ENCODE measurements around the gene AGRN.
"Not testable (repeated sequence)": the region's sequence is repeated elsewhere in the genome, so short reads cannot be mapped to it uniquely, and the experiment has no call there.

Gene AGRN

GRCh38 chr1:1065265-1065939, 45.5 kb downstream of the AGRN start:
- peak overlapping the region; percentile 18 for H3K27ac Mint-ChIP-seq
- H3K4me3 Mint-ChIP-seq, result peak overlapping the region; percentile 49

DNA sequence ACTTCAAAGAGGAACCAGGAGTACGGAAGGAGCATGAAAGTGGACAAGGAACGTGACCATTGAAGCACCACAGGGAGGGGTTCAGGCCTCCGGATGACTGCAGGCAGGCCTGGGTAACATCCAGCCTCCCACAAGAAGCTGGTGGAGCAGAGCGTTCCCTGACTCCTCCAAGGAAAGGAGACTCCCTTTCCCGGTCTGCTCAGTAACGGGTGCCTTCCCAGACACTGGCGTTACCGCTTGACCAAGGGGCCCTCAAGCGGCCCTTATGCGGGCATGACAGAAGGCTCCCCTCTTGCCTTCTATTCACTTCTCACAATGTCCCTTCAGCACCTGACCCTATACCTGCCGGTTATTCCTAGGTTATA, 46.0 kb downstream of the AGRN start:
- not testable (repeated sequence) for H3K9me3 Mint-ChIP-seq; DNase-seq (ENCODE audit: low spot score in 2 of 2); ATAC-seq
- peaks cover 53% of the 10 kb centered on the region for H3K36me3 Mint-ChIP-seq
- H3K27ac Mint-ChIP-seq, result peak overlapping the region; percentile 18
- H3K4me1 Mint-ChIP-seq, result peaks cover 43% of the 10 kb centered on the region
- H3K4me3 Mint-ChIP-seq, result peak overlapping the region; percentile 49

More at GRCh38 chr1:1065265-1065939, 45.5 kb downstream of the AGRN start:
- ATAC-seq (no peak), DNase-seq (ENCODE audit: low spot score in 2 of 2) (no peak)
- Mint-ChIP-seq H3K36me3 (peaks cover 58% of the 10 kb centered on the region), H3K4me1 (peaks cover 46% of the 10 kb centered on the region), H3K9me3 (no peaks in the 10 kb centered on the region)

GRCh38 chr1:1066403-1067283, 46.7 kb downstream of the AGRN start:
- H3K9me3 Mint-ChIP-seq, result no peaks in the 10 kb centered on the region
- H3K27ac Mint-ChIP-seq, result no peak overlapping the region
- DNase-seq (ENCODE audit: low spot score in 2 of 2) (no peak), ATAC-seq (no peak)
- H3K36me3 Mint-ChIP-seq, result peaks cover 46% of the 10 kb centered on the region
- H3K4me1 Mint-ChIP-seq, result peaks cover 43% of the 10 kb centered on the region
- H3K4me3 Mint-ChIP-seq, result no peak overlapping the region

- Mint-ChIP-seq H3K4me3 (no peak overlapping the region), H3K4me1 (peaks cover 43% of the 10 kb centered on the region), H3K27ac (no peak overlapping the region), H3K36me3 (peaks cover 43% of the 10 kb centered on the region), H3K9me3 (no peaks in the 10 kb centered on the region)
- no peak for DNase-seq (ENCODE audit: low spot score in 2 of 2)
- no peak for ATAC-seq
Observed at GRCh38 chr1:1067284-1067859, 47.5 kb downstream of the AGRN start.

DNA sequence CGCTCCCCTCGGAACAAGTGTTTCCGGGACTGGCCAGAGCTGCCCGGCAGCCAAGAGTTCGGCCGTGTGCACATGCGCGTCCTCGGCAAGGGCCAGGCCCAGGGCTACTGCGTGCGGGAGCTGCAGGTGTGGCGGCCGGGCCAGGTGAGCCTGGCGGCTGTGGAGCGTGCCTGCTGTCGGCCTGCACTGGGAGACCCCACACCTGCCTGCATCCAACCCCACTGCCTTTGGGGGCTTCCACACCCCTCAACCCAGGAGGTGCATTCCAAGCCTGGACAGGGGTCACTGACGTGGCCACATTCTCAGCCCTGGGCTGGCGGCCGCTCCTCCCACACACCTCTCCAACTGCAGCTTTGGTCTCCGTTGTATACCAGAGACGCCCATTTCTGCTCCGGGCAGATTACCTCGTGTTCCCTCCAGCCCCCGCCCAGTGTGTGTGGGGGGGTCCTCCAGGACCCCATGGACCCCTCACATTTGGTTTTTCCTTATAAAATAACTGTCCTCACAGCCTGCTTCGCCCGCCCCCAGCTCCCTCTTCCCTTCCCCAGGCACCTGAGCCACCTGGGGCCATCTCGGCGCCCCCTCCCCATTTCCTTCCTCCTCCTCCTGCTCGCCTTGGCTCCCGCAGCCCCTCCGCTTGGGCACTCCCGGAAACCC, 48.1 kb downstream of the AGRN start:
- Mint-ChIP-seq H3K4me1 (peaks cover 37% of the 10 kb centered on the region), H3K36me3 (peaks cover 38% of the 10 kb centered on the region)
- ATAC-seq, result no peak

DNA sequence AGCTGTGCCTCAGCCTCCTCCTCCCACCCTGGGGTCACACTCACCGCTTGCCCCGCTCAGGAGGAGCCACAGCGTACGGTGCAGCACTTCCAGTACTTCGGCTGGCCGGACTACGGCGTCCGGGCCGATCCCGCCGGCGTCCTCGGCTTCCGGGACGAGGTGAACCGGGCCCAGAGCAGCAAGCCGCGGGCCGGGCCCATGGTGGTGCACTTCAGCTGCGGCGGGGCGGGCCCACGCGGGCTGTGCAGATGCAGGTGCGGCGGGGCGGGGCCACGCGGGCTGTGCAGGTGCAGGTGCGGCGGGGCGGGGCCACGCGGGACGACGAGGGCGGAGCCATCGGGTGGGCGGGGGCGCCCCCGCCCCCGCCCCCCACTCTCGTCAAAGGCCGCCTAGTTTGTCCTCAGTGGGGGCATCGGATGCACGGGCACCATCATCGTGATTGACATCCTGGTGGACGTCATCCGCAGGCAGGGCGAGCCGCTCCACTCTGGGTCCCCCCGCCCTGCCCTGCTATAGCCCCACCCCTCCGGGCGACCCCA, 48.7 kb downstream of the AGRN start:
- peaks cover 34% of the 10 kb centered on the region for H3K36me3 Mint-ChIP-seq
- DNase-seq (ENCODE audit: low spot score in 2 of 2), result no peak
- peak overlapping the region; percentile 5 for H3K27ac Mint-ChIP-seq
- peaks cover 35% of the 10 kb centered on the region for H3K4me1 Mint-ChIP-seq
- ATAC-seq, result peak; percentile 2
- peak overlapping the region; percentile 63 for H3K4me3 Mint-ChIP-seq
- no peaks in the 10 kb centered on the region for H3K9me3 Mint-ChIP-seq

More for the DNA sequence above, 48.1 kb downstream of the AGRN start:
- Mint-ChIP-seq H3K4me3 (peak overlapping the region; percentile 63), H3K9me3 (no peaks in the 10 kb centered on the region), H3K27ac (peak overlapping the region; percentile 5)
- DNase-seq (ENCODE audit: low spot score in 2 of 2), result no peak

GRCh38 chr1:1069056-1069710, 49.3 kb downstream of the AGRN start:
- peak; percentile 97 to 98 for DNase-seq (ENCODE audit: low spot score in 2 of 2)
- peaks cover 32% of the 10 kb centered on the region for H3K4me1 Mint-ChIP-seq
- H3K4me3 Mint-ChIP-seq, result peak overlapping the region; percentile 63
- peaks cover 30% of the 10 kb centered on the region for H3K36me3 Mint-ChIP-seq
- no peak overlapping the region for H3K27ac Mint-ChIP-seq
- no peaks in the 10 kb centered on the region for H3K9me3 Mint-ChIP-seq
- peak; percentile 36 for ATAC-seq

DNA sequence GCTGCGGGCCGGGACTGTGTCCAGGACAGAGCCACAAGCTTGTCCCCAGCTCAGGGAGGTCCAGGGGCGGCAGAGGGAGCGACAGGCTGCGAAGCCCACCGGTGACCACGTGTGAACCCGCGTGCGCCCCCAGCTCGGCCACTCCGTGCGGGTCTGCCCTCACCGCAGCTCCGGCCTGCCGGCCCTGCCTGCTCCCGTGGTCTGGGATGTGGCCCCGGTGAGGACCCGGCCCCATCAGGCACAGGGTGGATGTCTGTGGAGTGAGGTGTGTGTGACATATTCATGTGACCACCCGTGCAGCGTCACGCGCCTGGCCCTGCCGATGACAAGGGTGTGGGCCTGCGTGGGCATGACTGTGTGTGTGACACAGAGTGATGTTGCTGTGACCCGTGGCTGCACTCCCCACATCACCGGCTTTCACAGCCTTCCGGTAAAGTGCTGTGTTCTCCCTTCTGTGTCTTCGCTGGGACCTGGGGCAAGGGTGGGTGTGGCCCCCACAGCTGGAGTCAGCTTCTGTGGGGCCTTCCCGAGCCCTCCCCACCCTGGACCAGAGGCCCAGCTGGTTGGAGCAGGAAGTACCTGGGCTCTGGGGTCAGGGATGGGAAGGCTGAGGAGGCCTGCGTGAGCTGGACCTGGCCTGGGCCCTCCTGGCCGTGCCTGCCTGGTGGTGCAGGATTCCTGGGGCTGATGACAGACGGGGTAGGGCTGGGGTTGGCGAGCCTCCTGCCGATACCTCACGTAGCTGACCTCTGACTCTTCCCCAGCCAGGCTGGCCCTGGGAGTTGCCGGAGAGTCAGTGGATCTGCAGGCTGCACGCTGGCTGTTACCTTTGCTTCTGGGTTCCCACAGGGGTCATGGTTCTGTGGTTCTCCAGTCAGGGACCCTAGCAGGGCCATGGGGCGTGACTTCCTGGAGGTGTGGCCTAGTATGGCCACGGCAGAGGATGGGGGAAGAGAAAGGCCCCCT, 50.1 kb downstream of the AGRN start:
- Mint-ChIP-seq H3K4me3 (peak overlapping the region; percentile 63), H3K36me3 (peaks cover 30% of the 10 kb centered on the region), H3K9me3 (no peaks in the 10 kb centered on the region), H3K27ac (peak overlapping the region; percentile 54), H3K4me1 (peaks cover 33% of the 10 kb centered on the region)
- ATAC-seq, result peak; percentile 63
- DNase-seq (ENCODE audit: low spot score in 2 of 2), result no peak

DNA sequence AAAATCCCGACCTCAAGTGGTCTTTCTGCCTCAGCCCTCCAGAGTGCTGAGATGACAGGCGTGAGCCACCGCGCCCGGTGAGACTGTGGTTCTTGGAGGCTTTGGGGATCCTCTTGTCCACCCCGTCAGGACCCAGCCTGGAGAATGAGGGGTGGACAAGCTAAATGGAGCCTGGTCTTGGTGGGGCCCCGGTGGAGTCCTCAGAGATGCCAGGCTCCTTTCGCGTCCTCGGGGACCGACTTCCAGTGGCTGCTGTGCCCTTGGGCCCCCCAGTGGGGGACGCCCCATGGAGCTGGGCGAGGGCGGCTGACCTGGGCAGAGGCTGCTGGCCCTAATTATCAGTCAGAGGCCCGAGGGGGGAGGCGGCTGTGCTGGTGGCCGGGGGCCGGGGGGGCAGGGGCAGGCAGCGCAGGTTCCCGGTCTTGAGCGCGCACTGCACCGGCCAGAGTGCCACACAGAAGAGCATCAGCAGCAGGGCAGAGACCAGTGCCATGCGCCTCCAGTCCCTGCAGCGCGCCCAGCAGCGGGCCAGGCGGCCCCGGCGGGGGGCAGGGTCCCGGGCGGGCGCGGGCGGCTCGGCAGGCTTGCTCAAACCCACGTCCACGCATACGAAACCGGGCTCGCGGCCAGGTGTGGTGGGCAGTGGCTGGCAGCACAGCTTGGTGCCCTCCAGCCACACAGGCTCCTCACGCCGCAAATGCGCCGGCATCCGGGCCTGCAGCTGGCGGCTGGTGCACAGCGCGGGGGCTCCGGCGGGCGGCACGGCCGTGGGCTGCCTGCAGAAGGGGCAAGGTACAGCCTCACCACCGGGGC, 51.8 kb downstream of the AGRN start:
- Mint-ChIP-seq H3K4me3 (no peak overlapping the region), H3K9me3 (no peaks in the 10 kb centered on the region), H3K36me3 (peaks cover 14% of the 10 kb centered on the region), H3K4me1 (peaks cover 17% of the 10 kb centered on the region), H3K27ac (no peak overlapping the region)
- DNase-seq (ENCODE audit: low spot score in 2 of 2), result no peak
- no peak for ATAC-seq

DNA sequence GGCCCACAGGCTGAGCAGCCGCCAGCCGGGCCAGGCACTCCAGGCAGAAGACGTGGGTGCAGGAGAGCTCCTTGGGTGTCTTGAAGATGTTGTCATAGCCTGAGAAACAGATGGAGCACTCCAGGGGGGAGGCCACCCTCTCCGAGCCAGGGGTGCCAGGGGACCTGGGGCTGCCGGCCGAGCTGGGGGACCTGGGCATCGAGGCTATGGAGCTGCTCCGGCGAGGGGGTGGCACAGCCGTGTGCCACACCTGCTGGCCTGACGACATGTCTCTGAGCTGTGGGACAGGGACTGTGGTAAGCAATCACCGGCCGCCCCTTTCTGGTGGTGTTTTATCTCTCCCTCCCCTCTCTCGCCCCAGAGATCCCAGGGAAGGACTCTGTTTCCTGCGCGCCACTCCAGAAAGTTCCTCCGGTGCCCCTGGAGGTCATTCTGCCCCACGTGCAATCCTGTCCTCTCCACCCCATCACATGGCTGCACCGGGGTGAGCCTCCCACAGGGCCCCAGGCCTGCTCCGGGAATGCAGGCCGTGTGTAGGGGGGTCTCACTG, 52.5 kb downstream of the AGRN start:
- Mint-ChIP-seq H3K4me3 (no peak overlapping the region), H3K27ac (peak overlapping the region; percentile 73), H3K36me3 (peaks cover 12% of the 10 kb centered on the region), H3K4me1 (peaks cover 16% of the 10 kb centered on the region), H3K9me3 (no peaks in the 10 kb centered on the region)
- ATAC-seq (no peak), DNase-seq (ENCODE audit: low spot score in 2 of 2) (no peak)

DNA sequence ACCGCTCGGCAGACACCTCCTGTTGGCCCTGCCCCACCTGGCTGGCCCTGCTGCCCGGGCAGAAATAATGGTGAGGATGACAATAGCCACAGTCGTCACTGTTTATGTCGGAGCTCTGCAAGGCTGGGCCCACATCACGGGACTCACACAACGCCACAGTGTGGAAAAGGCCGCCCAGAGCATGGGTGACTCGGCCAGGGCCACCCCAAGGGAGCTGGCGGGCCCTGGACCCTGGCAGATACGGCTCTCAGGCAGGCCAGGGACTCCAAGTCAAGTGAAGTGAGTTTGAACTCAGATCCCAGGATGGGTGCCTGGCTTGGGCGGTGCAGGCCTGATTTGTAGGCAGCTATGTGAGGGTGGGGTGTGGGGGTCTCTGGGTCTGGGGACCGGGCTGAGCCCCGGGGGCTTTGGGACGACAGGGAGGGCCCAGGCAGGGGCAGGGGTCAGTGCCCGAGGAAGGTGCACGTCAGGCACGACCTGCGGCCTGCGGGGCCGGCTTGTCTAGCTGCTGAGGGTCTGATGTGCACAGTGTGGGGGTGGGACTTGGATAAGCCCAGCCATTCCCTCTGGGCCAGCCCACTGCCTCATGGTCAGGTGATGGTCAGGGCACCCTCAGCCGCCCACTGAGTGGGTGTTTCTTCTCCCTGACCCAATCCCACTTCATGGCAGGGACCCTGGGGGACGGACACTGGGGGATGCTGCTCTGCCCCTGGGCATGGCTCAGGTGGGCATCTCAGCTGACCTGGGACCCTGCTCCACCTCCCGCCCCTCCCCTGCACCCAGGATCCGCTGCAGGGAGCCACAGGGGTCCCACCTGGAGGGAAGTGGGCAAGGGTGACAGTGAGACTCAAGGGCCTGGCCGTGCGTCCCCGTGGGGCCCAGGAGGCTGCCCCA, 53.2 kb downstream of the AGRN start:
- Mint-ChIP-seq H3K4me3 (no peak overlapping the region), H3K4me1 (peaks cover 16% of the 10 kb centered on the region), H3K27ac (peak overlapping the region; percentile 73), H3K36me3 (peaks cover 11% of the 10 kb centered on the region), H3K9me3 (no peaks in the 10 kb centered on the region)
- ATAC-seq (no peak), DNase-seq (ENCODE audit: low spot score in 2 of 2) (no peak)
